ENCODE measurements around the gene TENM4. TPM values are rescaled to one million over a fixed set of nuclear protein-coding genes. Genes with fewer than 3 reads are reported as not detected.

TENM4 gene
- total and polyA plus RNA-seq, 2 of the 8 experiments (the other 6 are each of a cell fraction or from before 2014, with no cell fraction given), result 3.5 to 7.2 TPM

GRCh38 chr11:79055856-79056631, 384.8 kb downstream of the TENM4 start:
- Histone ChIP-seq H2BK5ac (ENCODE audit: low read depth, low read length) (no peak overlapping the region), H3K79me2 (ENCODE audit: control insufficient read depth in 1 of 2, insufficient read depth in 2 of 2, low read length in 2 of 2) (no peaks in the 10 kb centered on the region), H4K91ac (replicated peaks; ENCODE audit: insufficient read length, low read length) (no peak overlapping the region), H2BK12ac (ENCODE audit: low read depth, low read length) (no peak overlapping the region), H3K4me2 (ENCODE audit: insufficient read depth in 1 of 2, low read depth in 2 of 2, low read length in 2 of 2) (no peak overlapping the region), H3K9me3 (ENCODE audit: insufficient read depth in 2 of 2, low read depth in 1 of 2, low read length in 1 of 2) (no peaks in the 10 kb centered on the region), H4K8ac (ENCODE audit: extremely low read depth, insufficient read depth, low read length) (no peak overlapping the region), H4K5ac (ENCODE audit: insufficient read length, low read depth, low read length) (no peak overlapping the region), H3K9ac (replicated peaks in 1 of 4; ENCODE audit: extremely low read depth in 1 of 4, low read depth in 3 of 4, low read length in 3 of 4) (no peak overlapping the region), H2AFZ (ENCODE audit: low read length) (no peak overlapping the region), H3K23ac (ENCODE audit: insufficient read length) (no peak overlapping the region), H3K23me2 (ENCODE audit: low read depth, low read length) (no peaks in the 10 kb centered on the region), H3K14ac (ENCODE audit: insufficient read length) (no peak overlapping the region), H2AK5ac (ENCODE audit: low read depth, low read length) (no peak overlapping the region), H2BK120ac (replicated peaks; ENCODE audit: low read depth, low read length) (no peak overlapping the region), H3K18ac (ENCODE audit: extremely low read depth, low read length) (no peak overlapping the region), H3K4me1 (replicated peaks in 1 of 4; ENCODE audit: control insufficient read depth in 3 of 4, insufficient read depth in 4 of 4, low read length in 3 of 4) (peaks cover 0 to 5% (median 3%) of the 10 kb centered on the region in 4 experiments; a peak in 3 of 7 replicates), H3K56ac (replicated peaks; ENCODE audit: insufficient read length, low read depth, low read length) (no peak overlapping the region), H3K27ac (ENCODE audit: low read depth, low read length) (no peak overlapping the region), H4K20me1 (replicated peaks in 1 of 2; ENCODE audit: control insufficient read depth in 1 of 2, insufficient read depth in 2 of 2, low read length in 2 of 2) (no peaks in the 10 kb centered on the region), H3K36me3 (ENCODE audit: control insufficient read depth in 2 of 4, insufficient read depth in 4 of 4, low read length in 3 of 4) (no peaks in the 10 kb centered on the region), H3K27me3 (replicated peaks in 1 of 4; ENCODE audit: control insufficient read depth in 3 of 4, extremely low read depth in 1 of 4, insufficient read depth in 3 of 4, low read length in 3 of 4) (no peaks in the 10 kb centered on the region), H3K4me3 (ENCODE audit: extremely low read depth in 1 of 4, insufficient read depth in 2 of 4, low read depth in 3 of 4, low read length in 4 of 4) (no peak overlapping the region), H2BK15ac (ENCODE audit: low read length) (no peak overlapping the region), H2BK20ac (ENCODE audit: low read length) (no peak overlapping the region), H3K4ac (replicated peaks; ENCODE audit: insufficient read length, low read depth, low read length) (no peak overlapping the region), H3K79me1 (ENCODE audit: low read depth, low read length) (no peaks in the 10 kb centered on the region)
- 88% methylated on average over 8 of the region's 8 CpGs; no CpG with 5 or more reads in 1 of the 2 experiments for WGBS, 2 experiments (ENCODE audit: extremely low coverage in 1 of 2, insufficient coverage in 1 of 2, insufficient read length in 1 of 2, insufficient replicate concordance in 2 of 2, low coverage in 1 of 2, low lambda C conversion rate in 2 of 2, missing lambda C conversion rate in 1 of 2)
- no peak for TF ChIP-seq MAFK (IDR thresholded peaks at IDR 0.05; ENCODE audit: low read depth, low read length)
- peak in 2 of 3 experiments; percentile 30 to 40; a peak in 3 of 4 replicates for TF ChIP-seq CTCF (IDR thresholded peaks at IDR 0.05; ENCODE audit: control extremely low read depth in 1 of 3, insufficient read depth in 1 of 3, low read depth in 1 of 3, low read length in 3 of 3)
- TF ChIP-seq TAF1 (IDR thresholded peaks at IDR 0.05; ENCODE audit: low read depth, low read length), result no peak
- TF ChIP-seq RAD21 (IDR thresholded peaks at IDR 0.05 in 1 of 2, conservative IDR thresholded peaks at IDR 0.05 in 1 of 2; ENCODE audit: low read depth in 2 of 2, low read length in 2 of 2), result peak; percentile 42 to 61; a peak in 3 of 4 replicates
- TF ChIP-seq GTF2F1 (IDR thresholded peaks at IDR 0.05; ENCODE audit: borderline replicate concordance, low read depth, low read length), result no peak
- ChIA-PET CTCF (ENCODE audit: partially characterized antibody) (interaction anchor here (0.7 to 8.0 kb wide), 17 partner anchors 8 to 411 kb away, joined by 3 to 72 read pairs (median 3); no protein-coding TSS in a partner anchor), POLR2A (ENCODE audit: partially characterized antibody) (interaction anchor here (1.7 kb wide), 1 partner anchor 32 kb away, joined by 6 read pairs; no protein-coding TSS in a partner anchor)
- no peak for FAIRE-seq
- no peak for DNase-seq (ENCODE audit: low read depth in 1 of 2, low spot score in 2 of 2)
